GM19324 (cell line): ENCODE results near the gene TNS1.

ENCODE experiments used
- ATAC-seq: cut with Tn5 transposase; IDR thresholded peaks from one replicate; pipeline ENCODE4 v1.9.1; 2021; ENCODE audit warnings: mild to moderate bottlenecking, moderate library complexity; ENCODE audit not compliant: unreplicated experiment, low FRiP score

The TNS1 gene

GRCh38 chr2:217919781-217920351 lies 82.9 kb downstream of the TNS1 start:
- no peak for ATAC-seq

- ATAC-seq: no peak
Measured at GRCh38 chr2:217919204-217919603, 83.6 kb downstream of the TNS1 start.

- ATAC-seq: no peak
Measured at GRCh38 chr2:217918308-217919024, 84.3 kb downstream of the TNS1 start.

- ATAC-seq: no peak
Measured at GRCh38 chr2:217916504-217917254, 86.1 kb downstream of the TNS1 start.

- no peak for ATAC-seq
Measured at GRCh38 chr2:217915706-217916105, 87.1 kb downstream of the TNS1 start.

GRCh38 chr2:217914878-217915277 lies 87.9 kb downstream of the TNS1 start:
- no peak for ATAC-seq

- no peak for ATAC-seq
Measured at GRCh38 chr2:217914078-217914477, 88.7 kb downstream of the TNS1 start.

- ATAC-seq: no peak
Measured at GRCh38 chr2:217913436-217913835, 89.4 kb downstream of the TNS1 start.

- no peak for ATAC-seq
Measured at GRCh38 chr2:217912098-217913024, 90.4 kb downstream of the TNS1 start.

GRCh38 chr2:217911283-217912097 lies 91.3 kb downstream of the TNS1 start:
- ATAC-seq: no peak

- ATAC-seq: no peak
Measured at GRCh38 chr2:217910875-217911212, 92.0 kb downstream of the TNS1 start.

- no peak for ATAC-seq
Measured at GRCh38 chr2:217909156-217909820, 93.5 kb downstream of the TNS1 start.

GRCh38 chr2:217908544-217908943 lies 94.3 kb downstream of the TNS1 start:
- ATAC-seq: no peak

- no peak for ATAC-seq
Measured at GRCh38 chr2:217907266-217907665, 95.5 kb downstream of the TNS1 start.

GRCh38 chr2:217906798-217907197 lies 96.0 kb downstream of the TNS1 start:
- no peak for ATAC-seq

GRCh38 chr2:217905896-217906295 lies 96.9 kb downstream of the TNS1 start:
- ATAC-seq: no peak

- ATAC-seq: no peak
Measured at GRCh38 chr2:217905395-217905794, 97.4 kb downstream of the TNS1 start.

GRCh38 chr2:217904614-217904965 lies 98.2 kb downstream of the TNS1 start:
- no peak for ATAC-seq

GRCh38 chr2:217903859-217904613 lies 98.8 kb downstream of the TNS1 start:
- no peak for ATAC-seq
